Glutamatergic neuron (in vitro differentiated cells): ENCODE data around the gene DNAH8. TPM values are rescaled to one million over a fixed set of nuclear protein-coding genes. Genes with fewer than 3 reads are reported as not detected.

Source experiments
- DNase-seq: peaks from one replicate; pipeline ENCODE4 v3.0.0; 2022
- H3K27ac Mint-ChIP-seq: one replicate; pipeline ENCODE4 v1.8.0; 2020; ENCODE audit warnings: mild to moderate bottlenecking, mixed read lengths, inconsistent platforms; ENCODE audit not compliant: unreplicated experiment
- H3K27me3 Mint-ChIP-seq: one replicate; pipeline ENCODE4 v1.8.0; 2020; ENCODE audit warnings: mild to moderate bottlenecking, moderate library complexity, mixed read lengths, inconsistent platforms; ENCODE audit not compliant: unreplicated experiment
- H3K36me3 Mint-ChIP-seq: one replicate; pipeline ENCODE4 v1.8.0; 2020; ENCODE audit warnings: mild to moderate bottlenecking, mixed read lengths, inconsistent platforms; ENCODE audit not compliant: unreplicated experiment
- H3K4me1 Mint-ChIP-seq: one replicate; pipeline ENCODE4 v1.8.0; 2020; ENCODE audit warnings: mild to moderate bottlenecking, low read depth, mixed read lengths, inconsistent platforms; ENCODE audit not compliant: unreplicated experiment
- H3K4me3 Mint-ChIP-seq: one replicate; pipeline ENCODE4 v1.8.0; 2020; ENCODE audit warnings: mild to moderate bottlenecking, mixed read lengths, inconsistent platforms; ENCODE audit not compliant: unreplicated experiment
- H3K9me3 Mint-ChIP-seq: one replicate; pipeline ENCODE4 v1.8.0; 2020; ENCODE audit warnings: mild to moderate bottlenecking, moderate library complexity, mixed read lengths, inconsistent platforms; ENCODE audit not compliant: unreplicated experiment
- CTCF ChIP-seq: fragments of 200-600 bp; sonication (generic); IDR thresholded peaks from one replicate; pipeline ENCODE4 v1.5.0; 2021; ENCODE audit not compliant: partially characterized antibody, unreplicated experiment
- total RNA-seq: library from RNA; stranded (reverse); fragmentation: NEBNext Ultra II Directional; extraction: Animal tissue kit (Norgen Biotek cat#: 25700); gene quantifications from one replicate; pipeline ENCODE4 v1.2.1, GENCODE V29; 2021; ENCODE audit not compliant: unreplicated experiment

DNAH8 gene
- total RNA-seq, 1 donor from 2014 or later = not detected

- H3K27ac Mint-ChIP-seq = no peak overlapping the region
- no peaks in the 10 kb centered on the region for H3K9me3 Mint-ChIP-seq
- no peak for TF ChIP-seq CTCF
- H3K36me3 Mint-ChIP-seq = no peaks in the 10 kb centered on the region
- peaks cover 3% of the 10 kb centered on the region for H3K27me3 Mint-ChIP-seq
- H3K4me3 Mint-ChIP-seq = no peak overlapping the region
- DNase-seq = no peak
- H3K4me1 Mint-ChIP-seq = no peaks in the 10 kb centered on the region
These were observed 223.6 kb downstream of the DNAH8 start for GRCh38 chr6:38938741-38939140.

GRCh38 chr6:38942442-38942841 lies 227.3 kb downstream of the DNAH8 start:
- Mint-ChIP-seq H3K4me1 (no peaks in the 10 kb centered on the region), H3K9me3 (no peaks in the 10 kb centered on the region), H3K27ac (no peak overlapping the region), H3K36me3 (no peaks in the 10 kb centered on the region), H3K27me3 (peaks cover 2% of the 10 kb centered on the region), H3K4me3 (no peak overlapping the region)
- no peak for DNase-seq
- TF ChIP-seq CTCF = no peak

- Mint-ChIP-seq H3K27ac (no peak overlapping the region), H3K36me3 (no peaks in the 10 kb centered on the region), H3K27me3 (peaks cover 2% of the 10 kb centered on the region), H3K4me1 (no peaks in the 10 kb centered on the region), H3K9me3 (no peaks in the 10 kb centered on the region), H3K4me3 (no peak overlapping the region)
- no peak for TF ChIP-seq CTCF
- DNase-seq = no peak
These were observed 227.9 kb downstream of the DNAH8 start for GRCh38 chr6:38942965-38943364.

- no peaks in the 10 kb centered on the region for H3K36me3 Mint-ChIP-seq
- H3K4me3 Mint-ChIP-seq = no peak overlapping the region
- TF ChIP-seq CTCF = no peak
- no peak overlapping the region for H3K27ac Mint-ChIP-seq
- peaks cover 2% of the 10 kb centered on the region for H3K27me3 Mint-ChIP-seq
- no peaks in the 10 kb centered on the region for H3K4me1 Mint-ChIP-seq
- H3K9me3 Mint-ChIP-seq = no peaks in the 10 kb centered on the region
- no peak for DNase-seq
These were observed 228.9 kb downstream of the DNAH8 start for GRCh38 chr6:38943964-38944363.

- no peak for DNase-seq
- no peaks in the 10 kb centered on the region for H3K4me1 Mint-ChIP-seq
- no peak for TF ChIP-seq CTCF
- H3K4me3 Mint-ChIP-seq = no peak overlapping the region
- H3K36me3 Mint-ChIP-seq = no peaks in the 10 kb centered on the region
- no peak overlapping the region for H3K27ac Mint-ChIP-seq
- H3K9me3 Mint-ChIP-seq = no peaks in the 10 kb centered on the region
- peaks cover 2% of the 10 kb centered on the region for H3K27me3 Mint-ChIP-seq
These were observed 229.7 kb downstream of the DNAH8 start for GRCh38 chr6:38944655-38945279.
